ENCODE measurements around the gene STBD1. TPM values are rescaled to one million over a fixed set of nuclear protein-coding genes. Genes with fewer than 3 reads are reported as not detected.

The STBD1 gene
- total RNA-seq: 1.6 TPM

GRCh38 chr4:76305971-76306881, at the start of gene STBD1:
STBD1 (plus strand) TSS chr4:76306733; CDS start chr4:76306770, 37 bp downstream.

Small RNA genes lying within 50 kb of the gene (small RNA-seq; reads per million reads assigned to genes)
- not detected for gene RNU6-1000P

Other genes with a start within 250 kb of the STBD1 start
- gene ART3, start 232.0 kb upstream of the STBD1 start, total RNA-seq: 5.1 TPM
- gene NUP54, start 158.3 kb upstream of the STBD1 start, total RNA-seq: 84.4 TPM
- 231 TPM for gene SCARB2, start 92.9 kb upstream of the STBD1 start, total RNA-seq
- gene FAM47E, start 55.0 kb upstream of the STBD1 start, total RNA-seq: 17.5 TPM
- 7.2 TPM for gene CCDC158, start 114.4 kb downstream of the STBD1 start, total RNA-seq
- 10.6 TPM for gene SHROOM3, start 128.5 kb downstream of the STBD1 start, total RNA-seq